IMR-90 (cell line): Measurements from ENCODE around the gene NAV1. TPM values are rescaled to one million over a fixed set of nuclear protein-coding genes. Genes with fewer than 3 reads are reported as not detected.
"Not testable (repeated sequence)": the region's sequence is repeated elsewhere in the genome, so short reads cannot be mapped to it uniquely, and the experiment has no call there.

Experiments
- ATAC-seq: fragments of 200-7000 bp; cut with Tn5 transposase; 2 replicates; pipeline ENCODE4 v1.9.1; 2020; ENCODE audit warnings: low read depth, mild to moderate bottlenecking, moderate library complexity
- BruUV-seq: library from RNA; stranded (reverse); fragments of 400-500 nt; replicated peaks from 2 replicates; lab custom pipeline; 2021; lab: Mats Ljungman, UMichigan
- CTCF ChIA-PET: fragments of 300-600 bp; formaldehyde crosslinking; extraction: SDS; loops from one replicate; lab custom pipeline; 2021; ENCODE audit warnings: antibody characterized with exemption; lab: Yijun Ruan, JAX
- POLR2A ChIA-PET: fragments of 300-600 bp; sonication (Branson Sonifier 250); formaldehyde crosslinking; loops from one replicate; lab custom pipeline; 2022; ENCODE audit warnings: antibody characterized with exemption; ENCODE audit not compliant: unreplicated experiment; lab: Charles Lee
- DNase-seq: peaks from one replicate; pipeline ENCODE4 v3.0.0; 2013
- H2AFZ ChIP-seq: replicated peaks from 2 replicates; pipeline ENCODE3; 2013; ENCODE audit warnings: low read length, mild to moderate bottlenecking; ENCODE audit not compliant: poor library complexity
- H2AK5ac ChIP-seq: 2 replicates; pipeline ENCODE4 v1.6.1; 2013; ENCODE audit warnings: low read depth, low read length, inconsistent platforms
- H2AK9ac ChIP-seq: replicated peaks from 2 replicates; pipeline ENCODE3; 2013; ENCODE audit warnings: mild to moderate bottlenecking, low read depth, low read length, moderate library complexity; ENCODE audit not compliant: poor library complexity
- H2BK120ac ChIP-seq: 2 replicates; pipeline ENCODE4 v1.6.1; 2013; ENCODE audit warnings: low read depth, low read length, inconsistent platforms
- H2BK15ac ChIP-seq: 3 replicates; pipeline ENCODE4 v1.6.1; 2013; ENCODE audit warnings: low read depth, low read length, inconsistent platforms
- H2BK20ac ChIP-seq: 2 replicates; pipeline ENCODE4 v1.6.1; 2013; ENCODE audit warnings: low read depth, mild to moderate bottlenecking, inconsistent platforms, low read length, moderate library complexity
- H2BK5ac ChIP-seq: 2 replicates; pipeline ENCODE4 v1.6.1; 2013; ENCODE audit warnings: mild to moderate bottlenecking, low read depth, low read length, inconsistent platforms; ENCODE audit not compliant: poor library complexity, severe bottlenecking
- H3K14ac ChIP-seq: replicated peaks from 2 replicates; pipeline ENCODE4 v1.6.1; 2013; ENCODE audit warnings: low read depth, low read length, inconsistent platforms
- H3K18ac ChIP-seq: 2 replicates; pipeline ENCODE4 v1.6.1; 2013; ENCODE audit warnings: low read depth, low read length, control low read depth
- H3K23ac ChIP-seq: 2 replicates; pipeline ENCODE4 v1.6.1; 2013; ENCODE audit warnings: low read depth, low read length, inconsistent platforms
- H3K27ac ChIP-seq: 2 replicates; pipeline ENCODE4 v1.5.1; 2013; ENCODE audit warnings: mild to moderate bottlenecking, control low read depth, low read length; ENCODE audit not compliant: insufficient read depth
- H3K27me3 ChIP-seq: 2 replicates; pipeline ENCODE4 v1.6.1; 2013; ENCODE audit warnings: low read length; ENCODE audit not compliant: control insufficient read depth, insufficient read depth
- H3K36me3 ChIP-seq: 2 replicates; pipeline ENCODE4 v1.6.1; 2013; ENCODE audit warnings: low read length, mixed read lengths; ENCODE audit not compliant: control insufficient read depth, insufficient read depth
- H3K4ac ChIP-seq: 2 replicates; pipeline ENCODE4 v1.6.1; 2013; ENCODE audit warnings: low read depth, low read length, inconsistent platforms
- H3K4me1 ChIP-seq: 2 replicates; pipeline ENCODE4 v1.6.1; 2013; ENCODE audit warnings: low read length, mixed read lengths; ENCODE audit not compliant: control insufficient read depth, insufficient read depth
- H3K4me2 ChIP-seq: 2 replicates; pipeline ENCODE4 v1.6.1; 2013; ENCODE audit warnings: low read depth, mild to moderate bottlenecking, control low read depth, low read length, moderate library complexity
- H3K4me3 ChIP-seq: 2 replicates; pipeline ENCODE4 v1.5.1; 2013; ENCODE audit warnings: low read depth, mild to moderate bottlenecking, control low read depth, low read length, moderate library complexity; ENCODE audit not compliant: insufficient read depth
- H3K56ac ChIP-seq: 2 replicates; pipeline ENCODE4 v1.6.1; 2013; ENCODE audit warnings: low read length, inconsistent platforms; ENCODE audit not compliant: insufficient read depth; ENCODE audit errors: extremely low read depth
- H3K79me1 ChIP-seq, 2 experiments: 2 replicates each; pipeline ENCODE4 v1.6.1; 2013; ENCODE audit warnings: low read length in 2 of 2, inconsistent platforms in 1 of 2, low read depth in 1 of 2
- H3K9ac ChIP-seq: 2 replicates; pipeline ENCODE4 v1.6.1; 2013; ENCODE audit warnings: low read depth, low read length, control low read depth
- H3K9me1 ChIP-seq: 2 replicates; pipeline ENCODE4 v1.6.1; 2013; ENCODE audit warnings: low read length, inconsistent platforms; ENCODE audit not compliant: insufficient read depth
- H3K9me3 ChIP-seq: 2 replicates; pipeline ENCODE4 v1.6.1; 2013; ENCODE audit warnings: low read length; ENCODE audit not compliant: control insufficient read depth, insufficient read depth
- H4K20me1 ChIP-seq: 2 replicates; pipeline ENCODE4 v1.6.1; 2013; ENCODE audit warnings: low read length, inconsistent platforms; ENCODE audit not compliant: insufficient read depth
- H4K5ac ChIP-seq: 2 replicates; pipeline ENCODE4 v1.6.1; 2013; ENCODE audit warnings: mild to moderate bottlenecking, low read depth, low read length, control low read depth
- H4K8ac ChIP-seq, 2 experiments: 2 replicates each; pipeline ENCODE4 v1.6.1; 2013; ENCODE audit warnings: low read depth in 2 of 2, low read length in 2 of 2, control low read depth in 1 of 2, inconsistent platforms in 1 of 2
- H4K91ac ChIP-seq: 2 replicates; pipeline ENCODE4 v1.6.1; 2013; ENCODE audit warnings: low read depth, low read length, inconsistent platforms; ENCODE audit not compliant: insufficient read depth
- CTCF ChIP-seq: conservative IDR thresholded peaks from 2 replicates; pipeline ENCODE4 v1.5.1; 2012; ENCODE audit warnings: mild to moderate bottlenecking, low read depth, low read length, improper control_type of control experiment
- RCOR1 ChIP-seq: IDR thresholded peaks from 2 replicates; pipeline ENCODE4 v1.6.1; 2012; ENCODE audit warnings: mild to moderate bottlenecking, low read length, improper control_type of control experiment; ENCODE audit not compliant: insufficient replicate concordance
- WGBS, 2 experiments: methylation state at CpG; one replicate each; pipeline versions ENCODE4 v1.1.5 to v1.1.7; 2013; ENCODE audit warnings: missing lambda C conversion rate in 2 of 2; ENCODE audit not compliant: insufficient read length in 1 of 2; ENCODE audit errors: extremely low coverage in 2 of 2; 5-methylcytosine and 5-hydroxymethylcytosine counted together
- dilution Hi-C: fragments of 300-500 bp; cut with HindIII; formaldehyde crosslinking; loops from one replicate; pipeline ENCODE4 v1.14.3; 2018; ENCODE audit warnings: low sequenced_read_pairs; ENCODE audit not compliant: unreplicated experiment
- in situ Hi-C: fragments of 300-500 bp; cut with MboI; formaldehyde crosslinking; loops from 3 replicates; pipeline ENCODE4 v1.14.3; 2019; ENCODE audit warnings: low sequenced_read_pairs, inconsistent platforms, mixed read lengths
- intact Hi-C: fragments of 100-400 bp; cut with micrococcal nuclease; formaldehyde crosslinking; loops from 2 replicates; pipeline ENCODE4 v1.10.0; 2022
- polyA plus RNA-seq, 3 experiments: library from polyadenylated mRNA; depleted of rRNA; stranded (reverse); fragments of >200 nt; gene quantifications; 2 replicates each; pipeline ENCODE4 v1.2.3, GENCODE V29; 2012; ENCODE audit warnings: low replicate concordance in 1 of 3
- total RNA-seq: library from RNA; depleted of rRNA; stranded (reverse); fragments of >200 nt; gene quantifications from 2 replicates; pipeline ENCODE4 v1.2.3, GENCODE V29; 2012

The NAV1 gene
- total and polyA plus RNA-seq, 2 of the 4 experiments (the other 2 are of a cell fraction): 14.0 to 23.1 TPM

DNA sequence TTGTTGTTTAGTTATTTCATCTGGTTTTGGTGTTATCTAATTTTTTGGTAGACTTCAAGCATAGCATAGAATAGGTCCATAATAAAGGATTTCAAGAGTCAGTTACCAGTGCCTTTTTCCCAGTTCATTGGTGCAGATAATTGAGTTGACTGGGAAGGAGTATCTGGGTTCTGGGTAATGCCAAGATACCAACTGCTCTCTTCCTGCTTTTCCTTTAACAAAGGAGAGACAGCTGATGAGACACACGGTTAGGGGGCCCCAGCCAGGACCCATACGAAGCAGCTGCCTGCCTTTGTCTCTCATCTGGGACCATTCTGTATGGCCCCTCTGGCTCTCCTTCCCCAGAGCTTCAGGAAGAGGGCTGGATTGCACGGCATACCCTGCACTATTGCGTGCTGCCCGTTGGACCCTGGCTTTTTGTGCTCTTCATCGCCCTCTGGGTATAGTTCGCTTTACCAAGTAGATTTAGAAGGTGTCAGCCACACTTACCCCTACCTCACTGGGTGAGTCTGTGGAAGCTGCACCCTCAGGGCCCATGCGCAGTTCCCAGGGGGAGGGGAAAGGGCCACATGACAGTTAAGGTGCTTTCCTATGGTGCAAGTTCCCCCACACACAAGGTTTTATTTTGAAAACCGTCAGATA is 7.0 kb downstream of the NAV1 start:
- Histone ChIP-seq H3K27me3 (no peaks in the 10 kb centered on the region), H3K4me1 (peaks cover 19% of the 10 kb centered on the region), H2BK5ac (no peak overlapping the region), H4K8ac (no peak overlapping the region), H3K9me3 (no peaks in the 10 kb centered on the region), H3K9me1 (peaks cover 10% of the 10 kb centered on the region), H3K56ac (no peak overlapping the region), H3K4me3 (no peak overlapping the region), H4K91ac (no peak overlapping the region), H3K27ac (no peak overlapping the region), H2AFZ (peak overlapping the region; percentile 15), H3K79me1 (peaks cover 14 to 66% of the 10 kb centered on the region in 2 experiments; a peak in 3 of 4 replicates), H4K20me1 (peaks cover 3% of the 10 kb centered on the region; the same call in 1 of the 2 replicates), H3K4ac (peak overlapping the region; percentile 30; the same call in 1 of the 2 replicates), H3K36me3 (0 out of 2 replicates have a peak, but pooled peaks cover 2% of the 10 kb centered on the region), H3K18ac (no peak overlapping the region), H3K9ac (no peak overlapping the region), H4K5ac (no peak overlapping the region), H3K23ac (no peak overlapping the region), H2AK5ac (peak overlapping the region; percentile 22; the same call in 1 of the 2 replicates), H3K4me2 (no peak overlapping the region), H2BK15ac (no peak overlapping the region), H2AK9ac (no peak overlapping the region), H3K14ac (no peak overlapping the region), H2BK120ac (no peak overlapping the region), H2BK20ac (no peak overlapping the region)
- in situ Hi-C loops: loop anchor here (25.0 kb wide), 2 partner anchors 416 to 591 kb away; partner anchors contain the start of genes ARL8A and TIMM17A
- dilution Hi-C loops: no loop called here
- POLR2A ChIA-PET: no interaction called here
- no peak for ATAC-seq
- TF ChIP-seq RCOR1 (no peak), CTCF (0 out of 2 replicates have a peak, but pooled peaks have one; percentile 6)
- intact Hi-C loops: no loop called here
- no CpG with 5 or more reads among the region's 9 CpGs for WGBS, 2 experiments
- CTCF ChIA-PET: interaction anchor here (0.8 to 1.9 kb wide), 2 partner anchors 16 to 166 kb away, joined by 4 read pairs; no protein-coding TSS in a partner anchor
- no peak for DNase-seq
- no TSS peak for BruUV-seq

GRCh38 chr1:201549522-201549921 is 10.6 kb downstream of the NAV1 start:
- H2AK9ac ChIP-seq, dilution Hi-C loops, H4K91ac ChIP-seq, H3K9ac ChIP-seq, H3K27me3 ChIP-seq, H3K23ac ChIP-seq, H4K20me1 ChIP-seq, DNase-seq, H3K9me3 ChIP-seq, H2BK120ac ChIP-seq, intact Hi-C loops, H3K14ac ChIP-seq, H4K5ac ChIP-seq, H2AK5ac ChIP-seq, H3K4ac ChIP-seq, H3K27ac ChIP-seq, H3K56ac ChIP-seq, ATAC-seq, BruUV-seq, H2BK5ac ChIP-seq, CTCF ChIA-PET, H3K4me2 ChIP-seq, H3K36me3 ChIP-seq, H2BK15ac ChIP-seq, H4K8ac ChIP-seq, H2BK20ac ChIP-seq, POLR2A ChIA-PET, H3K18ac ChIP-seq, H2AFZ ChIP-seq, H3K4me3 ChIP-seq: not testable (repeated sequence)
- no CpG with 5 or more reads among the region's 5 CpGs for WGBS, 2 experiments
- in situ Hi-C loops: loop anchor here (25.0 kb wide), 2 partner anchors 413 to 588 kb away; partner anchors contain the start of genes ARL8A and TIMM17A
- H3K79me1 ChIP-seq: peaks cover 22 to 74% of the 10 kb centered on the region in 2 experiments
- H3K4me1 ChIP-seq: peaks cover 31% of the 10 kb centered on the region
- peaks cover 27% of the 10 kb centered on the region for H3K9me1 ChIP-seq
